Measurements from ENCODE around the gene RNF44.
"Not testable (repeated sequence)": the region's sequence is repeated elsewhere in the genome, so short reads cannot be mapped to it uniquely, and the experiment has no call there.

RNF44 gene

DNA sequence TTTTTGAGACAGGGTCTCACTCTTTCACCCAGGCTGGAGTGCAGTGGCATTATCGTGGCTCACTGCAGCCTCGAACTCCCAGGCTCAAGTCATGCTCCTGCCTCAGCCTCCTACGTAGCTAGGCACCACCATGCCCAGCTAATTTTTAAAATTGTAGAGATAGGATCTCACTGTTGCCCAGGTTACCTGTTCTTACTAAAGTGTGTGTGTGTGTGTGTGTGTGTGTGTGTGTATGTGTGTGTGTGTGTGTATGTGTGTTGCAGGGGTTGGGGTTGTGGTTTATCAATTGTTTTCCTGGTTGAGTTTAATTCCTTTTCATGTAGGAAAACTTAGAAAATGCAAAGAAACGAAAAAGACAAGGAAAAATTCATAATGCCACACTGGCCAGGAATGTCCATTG lies 21.8 kb downstream of the RNF44 start:
- no peak for DNase-seq

GRCh38 chr5:176514244-176514950 lies 22.8 kb downstream of the RNF44 start:
- DNase-seq = no peak

- DNase-seq = no peak
These were observed 23.4 kb downstream of the RNF44 start for GRCh38 chr5:176513788-176514187.

DNA sequence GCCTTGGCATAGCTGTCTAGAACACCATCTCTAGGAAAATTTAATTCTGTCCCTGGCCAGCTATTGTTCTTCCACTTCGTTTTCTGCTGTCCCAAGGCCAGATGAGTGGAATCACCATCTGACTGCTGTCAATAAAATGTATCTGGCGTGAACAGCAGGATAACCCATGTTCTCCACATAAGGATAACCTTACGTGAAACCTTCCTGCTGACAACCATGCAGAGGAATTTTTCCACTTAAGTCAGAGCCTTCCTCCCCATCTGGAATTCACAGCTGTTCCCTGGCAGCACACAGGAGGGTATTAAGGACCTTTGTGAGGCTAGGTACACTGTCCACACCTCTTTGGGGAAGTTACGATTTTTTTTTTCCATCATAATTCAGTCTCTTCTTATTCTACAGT lies 28.6 kb downstream of the RNF44 start:
- DNase-seq = no peak

GRCh38 chr5:176507911-176508310 lies 29.3 kb downstream of the RNF44 start:
- no peak for DNase-seq

GRCh38 chr5:176503496-176503895 lies 33.7 kb downstream of the RNF44 start:
- DNase-seq = no peak

DNA sequence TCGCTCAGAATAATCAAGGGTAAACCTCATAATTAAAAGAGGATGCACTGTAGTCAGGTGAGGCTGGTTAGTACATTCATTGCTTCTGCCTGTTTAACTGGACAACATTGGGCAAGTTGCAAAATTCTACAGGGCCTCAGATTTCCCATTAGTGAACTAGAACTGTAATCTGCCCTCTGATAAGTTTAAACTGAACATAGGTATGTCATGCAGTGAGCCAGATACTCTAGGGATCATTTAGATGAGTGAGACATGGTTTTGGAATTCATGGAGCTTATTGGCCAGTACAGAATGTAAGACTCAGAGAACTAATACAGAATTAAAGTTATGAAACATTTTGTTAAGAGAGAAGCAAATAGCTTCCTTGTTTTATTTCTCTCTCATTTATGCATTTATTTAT lies 35.9 kb downstream of the RNF44 start:
- no peak for DNase-seq

- no peak for DNase-seq
These were observed 36.7 kb downstream of the RNF44 start for GRCh38 chr5:176500511-176500910.

- DNase-seq = no peak
These were observed 37.9 kb downstream of the RNF44 start for GRCh38 chr5:176499273-176499672.

- no peak for DNase-seq
These were observed 39.4 kb downstream of the RNF44 start for GRCh38 chr5:176497852-176498251.

DNA sequence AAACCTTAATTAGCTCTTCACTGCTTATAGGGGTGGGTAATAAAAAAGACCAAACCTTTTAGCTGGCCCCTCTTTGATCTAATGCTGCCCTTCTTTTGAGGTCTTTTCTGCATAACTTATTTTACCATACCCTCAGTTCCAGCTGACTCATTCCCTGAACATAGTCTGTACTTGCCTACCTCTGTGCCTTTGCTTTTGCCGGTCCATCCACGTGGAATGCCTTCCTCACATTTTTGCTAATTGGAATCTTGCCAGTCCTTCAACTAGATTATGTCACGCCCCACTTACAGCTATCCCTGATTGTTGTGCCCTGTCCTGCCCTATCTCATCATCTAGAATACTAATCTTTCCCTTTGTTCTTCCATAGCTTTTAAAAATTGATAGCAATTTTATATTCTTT lies 44.8 kb downstream of the RNF44 start:
- DNase-seq = no peak

DNA sequence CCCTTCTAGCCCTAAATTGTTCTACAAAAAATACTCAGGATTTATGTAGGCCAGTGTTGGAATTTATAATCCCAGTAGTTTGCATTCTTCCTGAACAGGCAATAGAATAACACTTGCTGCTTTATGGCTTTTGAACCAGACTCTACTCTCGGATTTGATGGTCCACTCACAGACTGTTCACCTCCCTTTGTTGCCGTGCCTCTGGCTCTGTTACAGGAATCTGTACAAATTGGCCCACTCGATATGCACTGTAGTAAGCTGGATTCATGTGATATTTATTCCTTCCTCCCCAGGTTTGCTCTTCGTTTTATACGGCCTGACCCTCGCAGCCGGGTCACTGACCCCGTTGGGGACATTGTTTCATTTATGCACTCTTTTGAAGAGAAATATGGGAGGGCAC lies 45.3 kb downstream of the RNF44 start:
- no peak for DNase-seq

DNA sequence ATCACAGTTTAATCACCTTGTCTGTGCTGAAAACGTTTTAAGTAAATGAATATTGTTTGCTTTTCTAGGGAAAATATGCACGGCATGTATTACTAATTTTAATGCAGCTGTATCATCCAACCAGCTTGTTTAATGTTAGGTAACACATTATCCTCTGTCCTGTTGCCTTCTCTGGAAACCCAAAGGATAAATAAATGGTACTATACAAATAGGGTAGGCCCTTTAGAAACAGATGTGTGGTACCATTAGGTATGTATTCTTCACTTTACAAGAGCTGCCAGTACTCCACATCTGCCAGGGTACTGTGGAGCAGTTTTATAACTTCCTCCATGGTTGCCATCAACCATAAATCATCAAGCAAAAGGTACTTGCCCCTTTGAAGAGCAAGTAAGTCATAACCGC lies 46.1 kb downstream of the RNF44 start:
- DNase-seq = no peak

DNA sequence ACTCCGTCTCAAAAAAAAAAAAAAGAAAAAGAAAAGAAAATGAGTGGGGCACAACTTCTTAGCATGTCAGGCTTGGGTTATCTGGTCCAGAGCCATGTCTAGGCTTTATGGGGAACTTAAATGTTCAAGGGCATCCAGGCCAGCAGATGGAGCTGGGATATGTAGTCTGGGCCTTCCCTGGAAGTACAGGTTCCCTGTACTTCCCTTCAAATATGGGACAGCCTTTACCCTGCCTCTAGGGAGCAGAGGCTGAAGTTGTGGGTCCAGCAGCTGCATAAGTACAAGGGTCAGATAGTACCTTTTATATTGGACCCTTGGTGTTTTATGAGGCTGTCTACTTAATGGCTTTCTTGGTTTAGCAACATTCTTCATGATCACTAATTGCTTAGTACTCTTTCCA lies 46.9 kb downstream of the RNF44 start:
- DNase-seq = no peak

- no peak for DNase-seq
These were observed 48.1 kb downstream of the RNF44 start for GRCh38 chr5:176489077-176489476.

DNA sequence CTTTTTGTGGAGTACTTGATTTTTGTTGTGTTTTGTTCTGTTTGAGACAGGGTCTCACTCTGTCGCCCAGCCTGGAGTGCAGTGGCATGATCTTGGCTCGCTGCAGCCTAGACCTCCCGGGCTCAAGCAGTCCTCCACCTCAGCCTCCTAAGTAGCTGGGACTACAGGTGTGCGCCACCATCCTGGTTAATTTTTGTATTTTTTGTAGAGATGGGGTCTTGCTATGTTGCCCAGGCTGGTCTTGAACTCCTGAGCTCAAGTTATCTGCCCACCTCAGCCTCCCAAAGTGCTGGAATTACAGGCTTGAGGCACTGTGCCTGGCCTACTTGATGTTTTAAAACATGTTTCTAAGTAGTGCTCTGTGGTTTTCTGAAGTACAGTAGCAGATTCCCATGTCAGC lies 50.0 kb downstream of the RNF44 start:
- not testable (repeated sequence) for DNase-seq

DNA sequence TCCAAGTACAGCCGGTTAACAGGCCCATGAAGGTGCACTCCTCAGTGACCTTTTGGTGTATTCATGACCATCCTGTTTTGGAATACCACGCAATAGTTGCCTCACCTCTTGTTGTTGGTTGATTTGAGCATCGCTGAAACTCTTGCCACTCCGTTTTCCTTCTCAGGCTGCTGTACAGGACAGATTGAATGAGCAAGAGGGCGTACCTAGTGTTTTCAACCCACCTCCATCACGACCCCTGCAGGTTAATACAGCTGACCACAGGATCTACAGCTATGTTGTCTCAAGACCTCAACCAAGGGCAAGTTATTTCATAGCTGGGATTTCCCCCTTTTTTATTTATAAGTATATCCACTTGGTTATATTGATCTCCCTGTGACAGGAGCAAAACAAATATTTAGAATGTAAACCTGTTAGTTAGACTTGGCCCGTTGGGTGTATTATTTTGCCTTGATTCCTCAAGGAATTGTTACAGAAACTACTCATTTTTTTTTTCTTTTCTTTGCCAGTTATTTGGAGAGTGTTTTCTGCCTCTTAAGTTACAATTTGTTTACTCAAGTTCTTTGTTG lies 50.9 kb downstream of the RNF44 start:
- DNase-seq = no peak

DNA sequence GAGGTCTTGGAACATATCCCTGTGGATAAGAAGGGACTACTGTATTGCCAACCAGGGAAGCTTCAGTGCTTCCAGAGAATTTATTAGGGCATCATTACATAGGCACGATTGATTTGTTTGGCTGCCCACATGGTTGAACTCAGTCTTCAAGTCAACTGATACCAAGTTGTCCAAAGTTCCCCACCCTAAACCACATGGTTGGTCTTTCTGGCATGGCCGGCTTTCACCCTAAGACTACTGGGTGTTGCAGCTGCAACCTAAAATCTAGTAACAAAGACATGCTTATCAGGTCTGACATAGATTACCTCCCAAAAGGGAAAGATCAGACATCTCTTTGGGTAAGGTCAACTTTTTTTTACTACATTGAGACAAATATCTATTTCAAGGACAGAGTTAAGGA lies 52.0 kb downstream of the RNF44 start:
- no peak for DNase-seq

DNA sequence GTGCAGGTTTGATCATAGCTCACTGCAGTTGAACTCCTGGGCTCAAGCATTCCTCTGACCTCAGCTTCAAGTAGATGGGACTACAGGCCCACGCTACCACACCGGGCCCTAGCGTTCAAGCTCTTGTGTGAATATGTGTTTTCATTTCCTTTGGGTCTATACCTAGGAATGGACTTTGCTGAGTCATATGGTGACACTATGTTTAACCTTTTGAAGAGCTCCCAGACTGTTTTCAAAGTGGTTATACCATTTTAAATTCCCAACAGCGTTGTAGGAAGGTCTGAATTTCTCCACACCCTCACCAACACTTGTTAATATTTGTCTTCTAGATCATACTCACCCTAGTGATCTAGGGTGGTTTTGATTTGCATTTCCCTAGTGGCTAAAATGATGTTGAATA lies 55.5 kb downstream of the RNF44 start:
- DNase-seq = no peak

Measured in NCI-H510A treated with DMSO at 0.1 percent for 48 hours (cell line).